Neutrophil (primary cell): ENCODE measurements around the gene TP53RK.

ENCODE experiments used
- H3K27ac ChIP-seq: fragments of 200-600 bp; sonication (generic); 2 replicates; pipeline ENCODE4 v1.5.1; 2016; ENCODE audit warnings: mild to moderate bottlenecking, moderate library complexity
- H3K27me3 ChIP-seq: fragments of 200-600 bp; sonication (generic); 2 replicates; pipeline ENCODE4 v1.6.0; 2016; ENCODE audit warnings: mild to moderate bottlenecking
- H3K36me3 ChIP-seq: fragments of 200-600 bp; sonication (generic); 2 replicates; pipeline ENCODE4 v1.5.1; 2017
- H3K4me1 ChIP-seq, 2 experiments: fragments of 200-600 bp in 1 of 2; sonication (generic) in 1 of 2; 1 replicate in 1 of 2; 2 replicates in 1 of 2; pipeline versions ENCODE4 v1.5.1 to v1.6.1; 2013 to 2016; ENCODE audit warnings: low read depth in 1 of 2, low read length in 1 of 2, mild to moderate bottlenecking in 1 of 2, moderate library complexity in 1 of 2; ENCODE audit not compliant: control insufficient read depth in 1 of 2, insufficient read depth in 1 of 2
- H3K4me3 ChIP-seq, 2 experiments: fragments of 200-600 bp in 1 of 2; sonication (generic) in 1 of 2; 1 replicate in 1 of 2; 2 replicates in 1 of 2; pipeline ENCODE4 v1.5.1; 2013 to 2016; ENCODE audit warnings: low read depth in 1 of 2, low read length in 1 of 2, mild to moderate bottlenecking in 1 of 2, moderate library complexity in 1 of 2
- H3K9me3 ChIP-seq: fragments of 200-600 bp; sonication (generic); 2 replicates; pipeline ENCODE4 v1.5.1; 2016
- CTCF ChIP-seq: fragments of 200-600 bp; sonication (generic); IDR thresholded peaks from 2 replicates; pipeline ENCODE4 v1.5.1; 2016; ENCODE audit warnings: antibody characterized with exemption

The TP53RK gene

GRCh38 chr20:46688151-46689081 lies 828 bp downstream of the TP53RK start:
- peak overlapping the region; percentile 75 to 89 for H3K4me3 ChIP-seq
- H3K27me3 ChIP-seq: no peaks in the 10 kb centered on the region
- H3K9me3 ChIP-seq: no peaks in the 10 kb centered on the region
- no peak for TF ChIP-seq CTCF
- peaks cover 18 to 31% of the 10 kb centered on the region in 2 experiments for H3K4me1 ChIP-seq
- peak overlapping the region; percentile 77 for H3K27ac ChIP-seq
- H3K36me3 ChIP-seq: peaks cover 4% of the 10 kb centered on the region

DNA sequence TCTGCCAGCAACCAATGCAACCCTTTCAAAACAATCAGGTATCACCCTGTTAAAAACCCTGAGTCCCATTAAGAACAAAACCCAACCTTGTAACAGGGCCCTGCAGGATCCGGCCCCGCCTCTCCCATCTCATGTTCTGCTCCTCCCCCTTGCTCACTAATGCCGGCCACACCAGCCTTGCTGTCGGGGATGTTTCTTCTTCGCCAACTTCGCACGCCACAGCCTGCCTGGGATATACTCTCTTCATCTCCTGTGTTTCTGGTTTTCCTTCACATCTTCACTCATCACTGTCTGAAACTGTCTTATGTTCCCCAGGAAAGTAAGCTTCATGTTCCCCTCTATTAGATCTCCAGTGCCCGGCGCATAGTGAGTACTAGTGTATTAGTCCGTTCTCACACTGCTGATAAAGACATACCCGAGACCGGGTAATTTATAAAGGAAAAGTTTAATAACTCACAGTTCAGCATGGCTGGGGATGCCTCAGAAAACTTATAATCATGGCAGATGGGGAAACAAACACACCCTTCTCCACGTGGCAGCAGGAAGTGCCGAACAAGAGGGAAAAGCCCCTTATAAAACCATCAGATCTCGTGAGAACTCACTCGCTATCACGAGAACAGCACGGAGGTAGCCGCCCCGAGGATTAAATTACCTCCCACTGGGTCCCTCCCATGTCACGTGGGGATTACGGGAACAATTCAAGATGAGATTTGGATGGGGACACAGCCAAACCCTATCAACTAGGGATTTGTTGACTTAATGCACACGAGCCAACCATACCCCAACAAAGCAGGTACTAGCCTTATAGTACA lies 5.1 kb downstream of the TP53RK start:
- no peak for TF ChIP-seq CTCF
- Histone ChIP-seq H3K9me3 (no peaks in the 10 kb centered on the region), H3K36me3 (peaks cover 4% of the 10 kb centered on the region), H3K27me3 (no peaks in the 10 kb centered on the region), H3K4me3 (no peak overlapping the region), H3K4me1 (peaks cover 14 to 17% of the 10 kb centered on the region in 2 experiments), H3K27ac (no peak overlapping the region)

- H3K4me3 ChIP-seq: no peak overlapping the region
- no peaks in the 10 kb centered on the region for H3K9me3 ChIP-seq
- TF ChIP-seq CTCF: no peak
- peaks cover 4% of the 10 kb centered on the region for H3K36me3 ChIP-seq
- no peak overlapping the region for H3K27ac ChIP-seq
- H3K27me3 ChIP-seq: no peaks in the 10 kb centered on the region
- H3K4me1 ChIP-seq: peaks cover 11 to 15% of the 10 kb centered on the region in 2 experiments
Measured at GRCh38 chr20:46683668-46683938, 5.6 kb downstream of the TP53RK start.

DNA sequence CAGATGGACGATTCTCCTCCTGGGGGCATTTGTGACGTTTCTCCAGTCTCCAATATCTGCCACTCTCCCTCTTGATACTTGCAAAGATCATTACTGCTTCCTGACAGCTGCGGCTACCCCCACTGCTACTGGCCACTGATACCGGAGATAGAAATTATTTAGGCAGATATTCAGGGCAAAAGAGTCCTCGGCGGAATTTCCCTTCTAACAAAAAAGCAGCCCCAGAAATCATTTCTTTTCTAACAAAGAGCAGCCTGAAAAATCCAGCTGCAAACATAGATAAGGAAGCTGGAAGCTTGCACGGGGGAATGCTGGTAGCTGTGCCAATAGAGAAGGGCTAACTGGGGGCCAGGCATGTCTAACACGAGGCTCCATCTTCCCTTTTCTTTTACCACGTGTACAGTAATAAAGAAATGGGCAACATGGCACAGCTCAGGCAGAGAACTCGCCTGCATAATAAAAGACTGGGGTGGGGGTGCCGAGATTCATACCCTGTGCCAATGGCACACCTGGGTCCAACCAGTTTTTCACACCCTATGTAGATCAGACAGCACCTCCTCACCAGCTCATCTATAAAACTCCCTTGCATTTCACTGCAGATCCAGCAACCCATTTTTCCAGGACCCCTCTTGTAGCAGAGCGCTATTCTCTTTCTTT lies 6.1 kb downstream of the TP53RK start:
- no peak overlapping the region for H3K4me3 ChIP-seq
- H3K27ac ChIP-seq: no peak overlapping the region
- no peaks in the 10 kb centered on the region for H3K27me3 ChIP-seq
- H3K9me3 ChIP-seq: no peaks in the 10 kb centered on the region
- H3K36me3 ChIP-seq: peaks cover 4% of the 10 kb centered on the region
- H3K4me1 ChIP-seq: peaks cover 6 to 10% of the 10 kb centered on the region in 2 experiments
- no peak for TF ChIP-seq CTCF

DNA sequence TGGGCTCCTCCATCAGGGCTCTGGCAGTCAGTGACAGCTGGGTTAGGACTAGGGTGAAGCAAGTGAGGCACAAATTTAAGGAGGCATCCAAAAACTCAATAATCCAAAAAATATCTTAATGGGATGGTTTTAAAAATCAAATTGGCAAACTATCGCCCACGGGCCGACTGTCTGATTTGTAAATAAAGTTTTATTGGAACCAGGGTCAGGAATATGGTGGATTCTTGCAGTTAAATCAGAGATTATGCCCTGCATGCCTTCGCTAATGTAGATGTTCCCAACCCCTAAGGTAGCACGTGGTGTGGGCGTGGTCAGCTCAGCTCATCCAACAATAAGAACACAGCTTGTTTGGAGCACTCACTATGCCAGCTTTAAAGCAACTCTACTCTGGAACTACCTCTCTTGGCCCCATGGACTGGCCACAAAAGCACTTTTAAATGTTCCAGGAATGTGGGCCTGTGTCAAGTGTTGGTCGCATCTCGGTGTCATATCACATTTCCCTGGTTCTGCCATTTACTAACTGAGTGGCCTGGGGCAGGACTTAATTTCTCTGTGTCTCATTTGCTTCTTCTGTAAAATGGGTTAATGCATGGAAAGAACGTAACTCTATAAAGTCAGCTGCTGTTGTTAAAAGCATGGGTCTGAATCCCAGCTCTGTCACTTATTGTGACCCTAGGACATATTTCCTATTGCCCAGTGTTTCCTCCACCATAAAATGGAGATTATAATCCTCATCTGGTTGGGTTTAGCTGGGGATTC lies 7.0 kb downstream of the TP53RK start:
- TF ChIP-seq CTCF: no peak
- Histone ChIP-seq H3K9me3 (no peaks in the 10 kb centered on the region), H3K36me3 (peaks cover 4% of the 10 kb centered on the region), H3K27ac (no peak overlapping the region), H3K4me3 (no peak overlapping the region), H3K27me3 (no peaks in the 10 kb centered on the region), H3K4me1 (peaks cover 0 to 1% of the 10 kb centered on the region in 2 experiments)
